ENCODE data around the gene U2AF2.

The U2AF2 gene

GRCh38 chr19:55656988-55657747 lies 2.3 kb downstream of the U2AF2 start:
- no peak for DNase-seq (ENCODE audit: low read depth, low spot score)

DNA sequence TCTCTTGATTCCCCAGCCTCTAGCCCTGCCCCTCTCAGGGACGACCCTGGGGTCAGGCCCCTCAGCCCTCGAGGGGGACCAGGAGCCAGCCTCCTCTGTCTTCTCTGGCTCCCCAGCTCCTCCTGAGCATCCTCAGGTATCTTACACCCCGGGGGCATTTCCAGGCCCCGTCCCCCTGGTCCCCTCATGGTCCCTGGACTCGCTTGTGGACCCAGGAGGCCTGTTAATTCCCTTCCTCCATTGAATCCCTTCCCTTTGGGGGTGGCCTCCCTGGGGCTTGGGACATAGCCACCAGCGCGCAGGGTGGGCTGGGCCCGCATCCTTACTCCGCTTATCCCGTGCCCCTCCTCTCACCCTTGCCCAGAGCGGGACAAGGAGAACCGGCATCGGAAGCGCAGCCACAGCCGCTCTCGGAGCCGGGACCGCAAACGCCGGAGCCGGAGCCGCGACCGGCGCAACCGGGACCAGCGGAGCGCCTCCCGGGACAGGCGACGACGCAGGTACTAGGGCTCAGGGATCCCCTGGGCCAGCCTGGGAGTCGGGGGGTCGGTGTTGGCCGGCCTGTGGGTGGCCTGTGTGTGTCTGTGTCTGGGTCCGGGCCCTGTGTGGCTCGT lies 4.1 kb downstream of the U2AF2 start:
- no peak for DNase-seq (ENCODE audit: low read depth, low spot score)

GRCh38 chr19:55659822-55660221 lies 5.0 kb downstream of the U2AF2 start:
- DNase-seq (ENCODE audit: low read depth, low spot score), result no peak

DNA sequence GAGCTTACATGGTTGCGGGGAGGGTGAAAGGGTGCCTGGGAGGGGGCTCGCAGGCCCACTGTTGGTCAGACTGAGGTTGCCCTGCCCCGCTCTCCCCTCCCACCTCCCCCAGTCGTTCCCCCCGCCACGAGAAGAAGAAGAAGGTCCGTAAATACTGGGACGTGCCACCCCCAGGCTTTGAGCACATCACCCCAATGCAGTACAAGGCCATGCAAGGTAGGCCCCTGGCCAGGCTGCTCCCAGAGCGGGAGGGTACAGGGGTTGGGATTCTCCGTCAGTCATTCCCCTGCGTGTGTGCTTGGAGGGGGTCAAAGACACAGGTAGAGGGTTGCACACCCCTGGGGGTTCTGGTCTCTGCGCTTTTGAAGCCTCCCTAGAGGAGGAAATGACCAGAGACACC lies 5.6 kb downstream of the U2AF2 start:
- DNase-seq (ENCODE audit: low read depth, low spot score), result no peak

DNA sequence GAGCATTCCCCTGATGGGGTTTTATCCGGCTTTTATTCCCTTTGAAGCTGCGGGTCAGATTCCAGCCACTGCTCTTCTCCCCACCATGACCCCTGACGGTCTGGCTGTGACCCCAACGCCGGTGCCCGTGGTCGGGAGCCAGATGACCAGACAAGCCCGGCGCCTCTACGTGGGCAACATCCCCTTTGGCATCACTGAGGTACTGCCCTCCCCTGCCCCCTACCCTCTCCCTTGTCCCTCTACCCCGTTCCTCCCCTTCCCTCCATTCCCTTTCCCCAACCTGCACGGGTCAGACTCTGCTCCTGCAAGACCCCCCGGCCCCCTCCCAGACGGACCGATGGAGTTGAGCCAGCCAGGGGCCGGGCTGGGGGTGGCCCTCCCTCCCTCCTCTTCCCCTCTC lies 6.2 kb downstream of the U2AF2 start:
- no peak for DNase-seq (ENCODE audit: low read depth, low spot score)

DNA sequence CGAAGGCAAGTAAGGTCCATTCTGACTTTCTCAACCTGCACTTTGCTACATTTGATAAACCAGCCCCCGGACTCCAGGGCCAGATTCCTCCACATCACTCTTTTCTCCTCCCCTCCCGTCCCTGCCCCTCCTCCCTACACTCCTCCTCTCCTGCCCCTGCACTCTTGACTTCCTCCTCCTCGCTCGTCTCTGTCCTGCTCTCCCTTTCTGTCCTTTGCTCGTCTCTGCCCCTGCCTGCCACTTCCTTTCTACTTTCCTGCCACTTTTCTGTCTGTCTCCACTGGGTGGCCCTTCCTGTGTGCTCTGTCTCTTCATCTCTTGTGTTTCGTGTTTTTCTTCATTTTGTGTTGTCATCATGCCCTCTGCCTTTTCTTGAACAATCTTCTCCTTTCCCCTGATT lies 7.0 kb downstream of the U2AF2 start:
- no peak for DNase-seq (ENCODE audit: low read depth, low spot score)

DNA sequence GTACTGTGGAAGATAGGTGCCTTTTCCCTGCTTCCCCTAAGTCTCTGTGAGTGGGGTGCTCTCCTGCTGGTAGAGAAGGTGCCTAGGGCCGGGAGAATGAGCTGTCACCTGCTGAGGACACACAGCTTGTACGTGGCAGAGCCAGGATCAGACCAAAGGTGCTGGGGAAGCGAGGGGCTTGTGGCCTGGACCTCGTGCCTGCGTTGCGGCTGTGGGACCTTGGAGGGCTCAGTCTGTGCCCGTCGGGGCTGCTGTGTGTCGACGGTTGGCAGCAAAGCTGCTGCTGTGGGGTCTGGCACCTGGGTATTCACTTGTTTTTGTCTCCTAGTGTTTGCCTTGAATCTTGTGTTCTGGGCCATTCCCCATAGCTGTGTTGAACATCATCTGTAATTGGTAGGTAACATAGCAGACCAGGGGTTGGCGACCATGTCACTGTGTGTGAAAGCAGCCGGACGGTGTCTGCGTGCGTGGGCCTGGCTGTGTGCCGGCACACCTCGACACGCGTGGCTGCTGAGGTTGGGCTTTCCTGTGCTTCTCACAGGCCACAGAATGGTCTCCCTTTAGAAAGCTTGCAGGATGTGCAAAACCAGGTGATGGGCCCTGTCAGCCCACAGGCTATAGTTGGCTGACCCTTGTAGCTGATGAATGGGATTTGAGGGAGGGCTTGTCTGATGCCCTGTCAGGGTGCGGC lies 9.2 kb downstream of the U2AF2 start:
- DNase-seq (ENCODE audit: low read depth, low spot score), result no peak

DNA sequence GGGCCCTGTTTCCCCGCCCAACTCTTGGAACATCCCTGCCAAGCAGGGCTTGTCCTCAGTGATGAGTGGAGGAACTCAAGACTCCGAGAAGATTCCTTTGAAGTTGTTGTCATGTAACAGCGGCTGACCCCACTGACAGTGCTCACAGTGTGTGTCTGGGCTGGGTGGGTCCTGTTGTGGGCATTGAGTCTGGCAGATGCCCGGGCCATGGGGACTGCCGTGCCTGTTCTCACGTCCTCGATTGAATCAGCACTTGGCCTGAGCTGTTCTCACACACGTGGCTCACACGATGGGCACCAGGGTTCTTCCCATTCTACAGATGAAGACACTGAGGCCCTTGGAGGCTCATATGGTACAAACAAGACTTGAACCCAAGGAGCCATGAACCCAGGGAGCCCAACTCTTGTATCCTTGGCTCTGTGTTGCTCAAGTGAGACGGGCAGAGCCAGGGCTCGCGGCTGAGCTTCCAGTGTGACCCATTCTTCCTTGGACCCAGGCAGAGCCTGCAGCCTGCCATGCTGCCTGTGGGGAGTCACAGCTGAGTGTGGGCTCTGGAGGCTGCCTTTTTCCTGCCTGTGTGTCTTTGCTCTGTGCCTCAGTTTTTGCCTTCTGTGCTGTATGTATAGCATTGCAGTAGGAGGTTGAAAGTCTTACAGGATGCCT lies 11.6 kb downstream of the U2AF2 start:
- no peak for DNase-seq (ENCODE audit: low read depth, low spot score)

GRCh38 chr19:55667006-55667381 lies 12.2 kb downstream of the U2AF2 start:
- DNase-seq (ENCODE audit: low read depth, low spot score), result no peak

DNA sequence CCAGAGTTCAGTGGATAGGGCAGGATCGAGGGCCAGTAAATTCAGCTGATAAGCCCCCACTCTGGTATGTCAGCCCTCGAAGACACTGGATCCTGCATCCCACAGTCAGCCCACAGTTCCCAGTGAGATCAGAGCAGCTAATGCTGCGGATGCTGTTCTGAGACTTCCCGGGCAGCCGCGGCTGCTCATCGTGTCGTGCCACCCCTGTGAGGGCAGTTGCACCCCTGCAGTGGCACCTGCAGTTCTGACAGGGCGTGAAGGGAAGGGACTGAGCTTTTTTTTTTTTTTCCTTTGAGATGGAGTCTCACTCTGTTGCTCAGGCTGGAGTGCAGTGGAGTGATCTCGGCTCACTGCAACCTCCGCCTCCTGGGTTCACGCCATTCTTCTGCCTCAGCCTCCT lies 12.7 kb downstream of the U2AF2 start:
- DNase-seq (ENCODE audit: low read depth, low spot score), result no peak

- no peak for DNase-seq (ENCODE audit: low read depth, low spot score)
Observed at GRCh38 chr19:55667958-55668357, 13.1 kb downstream of the U2AF2 start.

- DNase-seq (ENCODE audit: low read depth, low spot score), result no peak
Observed at GRCh38 chr19:55668603-55669348, 13.9 kb downstream of the U2AF2 start.

- no peak for DNase-seq (ENCODE audit: low read depth, low spot score)
Observed at GRCh38 chr19:55669418-55670279, 14.8 kb downstream of the U2AF2 start.

DNA sequence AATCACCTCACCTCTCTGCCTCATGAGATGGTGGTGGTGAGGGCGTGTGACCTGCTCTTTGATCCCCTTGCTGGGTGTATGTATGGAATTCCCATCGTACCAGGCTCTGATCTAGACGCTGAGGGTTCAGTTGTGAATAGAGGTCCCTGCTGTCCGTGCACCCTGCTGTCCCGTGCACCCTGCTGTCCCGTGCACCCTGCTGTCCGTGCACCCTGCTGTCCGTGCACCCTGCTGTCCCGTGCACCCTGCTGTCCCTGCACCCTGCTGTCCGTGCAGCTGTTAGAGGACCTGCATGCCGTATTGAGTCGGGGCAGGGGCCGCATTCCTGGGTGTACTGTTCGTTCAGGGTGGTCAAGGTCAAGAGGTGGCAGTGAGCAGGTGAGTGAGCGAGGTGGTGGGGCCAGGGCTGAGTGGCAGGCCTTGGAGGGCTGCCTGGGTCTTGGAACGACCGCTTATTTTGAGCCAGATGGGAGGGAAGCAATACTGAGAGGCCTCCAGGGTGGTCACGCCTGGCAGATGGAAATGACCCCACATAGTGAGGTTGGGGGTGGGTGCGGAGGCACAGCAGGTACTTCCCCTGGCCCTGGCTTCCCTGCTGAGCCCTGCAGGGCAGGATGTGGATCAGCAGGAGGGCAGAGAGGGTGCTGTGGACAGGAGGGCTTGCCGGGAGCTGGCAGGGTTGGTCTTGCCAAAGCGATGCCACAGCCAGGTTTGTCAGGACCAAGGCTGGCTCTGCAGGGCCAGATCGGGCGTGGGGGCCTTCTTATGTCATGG lies 15.6 kb downstream of the U2AF2 start:
- no peak for DNase-seq (ENCODE audit: low read depth, low spot score)

GRCh38 chr19:55671054-55671378 lies 16.2 kb downstream of the U2AF2 start:
- DNase-seq (ENCODE audit: low read depth, low spot score), result no peak

GRCh38 chr19:55672418-55672817 lies 17.6 kb downstream of the U2AF2 start:
- no peak for DNase-seq (ENCODE audit: low read depth, low spot score)

DNA sequence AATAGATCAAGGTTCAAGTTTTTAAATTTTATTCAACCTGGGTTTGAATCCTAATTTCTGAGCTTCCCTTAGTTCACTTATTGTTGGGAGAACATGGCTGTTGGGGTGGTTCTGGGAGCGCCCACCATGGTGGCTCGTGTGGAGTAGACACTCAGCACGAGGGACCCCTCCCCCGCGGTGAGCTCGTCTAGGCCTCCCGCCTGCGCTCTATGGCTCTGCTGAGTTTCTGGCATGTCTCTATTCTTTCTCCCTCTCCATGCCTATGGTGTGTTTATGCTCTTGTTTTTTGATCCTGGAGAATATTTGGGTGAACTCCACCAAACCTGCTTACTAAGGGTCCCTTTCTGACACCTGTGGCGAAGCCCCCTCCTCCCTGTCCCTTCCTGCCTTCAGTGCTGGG lies 18.6 kb downstream of the U2AF2 start:
- DNase-seq (ENCODE audit: low read depth, low spot score), result no peak

- no peak for DNase-seq (ENCODE audit: low read depth, low spot score)
Observed at GRCh38 chr19:55673889-55674288, 19.1 kb downstream of the U2AF2 start.

- no peak for DNase-seq (ENCODE audit: low read depth, low spot score)
Observed at GRCh38 chr19:55674459-55674840, 19.6 kb downstream of the U2AF2 start.

Data from activated naive CD8-positive, alpha-beta T cell treated with anti-CD3 and anti-CD28 coated beads, Interleukin-2, amount 50 U/mL, for 16 hours (primary cell).